ENCODE data around the gene TM6SF1. TPM values are rescaled to one million over a fixed set of nuclear protein-coding genes. Genes with fewer than 3 reads are reported as not detected.

TM6SF1 gene
- polyA plus RNA-seq, 1 donor from 2014 or later = 0.16 TPM

- H3K4me2 ChIP-seq (ENCODE audit: low read length) = no peak overlapping the region
Measured at GRCh38 chr15:83077491-83078230, 29.8 kb upstream of the TM6SF1 start.

DNA sequence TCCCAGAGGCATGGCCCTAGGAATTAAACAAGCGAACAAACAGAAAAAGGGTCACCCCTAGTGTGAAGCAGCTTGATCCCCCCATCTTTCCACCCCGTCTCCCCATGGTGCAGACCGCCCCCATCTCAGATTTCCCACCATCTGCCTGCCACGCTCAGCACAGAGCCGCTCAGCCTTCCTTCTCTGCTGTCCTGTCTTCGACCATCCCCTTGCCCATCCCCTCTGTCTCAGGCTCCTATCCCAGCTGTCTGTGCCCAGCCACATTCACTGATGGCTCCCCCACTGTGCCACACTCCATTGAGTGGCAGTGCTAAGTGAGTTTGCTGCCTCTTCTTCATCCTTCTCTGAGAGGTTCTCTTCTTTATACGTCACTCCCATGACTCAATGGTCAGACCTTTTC, 28.7 kb upstream of the TM6SF1 start:
- Histone ChIP-seq H4K20me1 (ENCODE audit: insufficient read depth) (no peaks in the 10 kb centered on the region), H3K9ac (ENCODE audit: low read length) (no peak overlapping the region), H3K27ac (ENCODE audit: low read length) (no peak overlapping the region), H3K27me3 (ENCODE audit: insufficient read depth, low read depth, low read length) (no peaks in the 10 kb centered on the region), H3K4me3 (ENCODE audit: low read length) (no peak overlapping the region), H3K9me3 (ENCODE audit: low read length) (peaks cover 7% of the 10 kb centered on the region), H3F3A (ENCODE audit: insufficient read depth, low read length, poor library complexity, severe bottlenecking) (no peaks in the 10 kb centered on the region), H3K4me2 (ENCODE audit: low read length) (no peak overlapping the region), H3K79me2 (replicated peaks; ENCODE audit: insufficient read depth, low read length) (no peaks in the 10 kb centered on the region), H3K36me3 (ENCODE audit: insufficient read depth, low read length) (no peaks in the 10 kb centered on the region), H2AFZ (ENCODE audit: low read depth, low read length) (no peak overlapping the region), H3K9me2 (ENCODE audit: insufficient read depth, low read length) (no peaks in the 10 kb centered on the region)
- TF ChIP-seq REST (IDR thresholded peaks at IDR 0.05; ENCODE audit: borderline replicate concordance) (no peak), EP300 (conservative IDR thresholded peaks at IDR 0.05; ENCODE audit: poor library complexity, severe bottlenecking) (no peak), POLR2AphosphoS5 (IDR thresholded peaks at IDR 0.05) (no peak), RAD21 (conservative IDR thresholded peaks at IDR 0.05) (no peak), SMC3 (conservative IDR thresholded peaks at IDR 0.05; ENCODE audit: poor library complexity) (no peak), MXI1 (conservative IDR thresholded peaks at IDR 0.05; ENCODE audit: poor library complexity, severe bottlenecking) (no peak), EZH2 (IDR thresholded peaks at IDR 0.05; ENCODE audit: borderline replicate concordance, insufficient read depth, low read length, poor library complexity, severe bottlenecking) (no peak)
- TF ChIP-seq, protein P1, sequence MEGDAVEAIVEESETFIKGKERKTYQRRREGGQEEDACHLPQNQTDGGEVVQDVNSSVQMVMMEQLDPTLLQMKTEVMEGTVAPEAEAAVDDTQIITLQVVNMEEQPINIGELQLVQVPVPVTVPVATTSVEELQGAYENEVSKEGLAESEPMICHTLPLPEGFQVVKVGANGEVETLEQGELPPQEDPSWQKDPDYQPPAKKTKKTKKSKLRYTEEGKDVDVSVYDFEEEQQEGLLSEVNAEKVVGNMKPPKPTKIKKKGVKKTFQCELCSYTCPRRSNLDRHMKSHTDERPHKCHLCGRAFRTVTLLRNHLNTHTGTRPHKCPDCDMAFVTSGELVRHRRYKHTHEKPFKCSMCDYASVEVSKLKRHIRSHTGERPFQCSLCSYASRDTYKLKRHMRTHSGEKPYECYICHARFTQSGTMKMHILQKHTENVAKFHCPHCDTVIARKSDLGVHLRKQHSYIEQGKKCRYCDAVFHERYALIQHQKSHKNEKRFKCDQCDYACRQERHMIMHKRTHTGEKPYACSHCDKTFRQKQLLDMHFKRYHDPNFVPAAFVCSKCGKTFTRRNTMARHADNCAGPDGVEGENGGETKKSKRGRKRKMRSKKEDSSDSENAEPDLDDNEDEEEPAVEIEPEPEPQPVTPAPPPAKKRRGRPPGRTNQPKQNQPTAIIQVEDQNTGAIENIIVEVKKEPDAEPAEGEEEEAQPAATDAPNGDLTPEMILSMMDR (IDR thresholded peaks at IDR 0.05; ENCODE audit: poor library complexity, severe bottlenecking) = no peak

More at GRCh38 chr15:83077491-83078230, 29.8 kb upstream of the TM6SF1 start:
- H3K27me3 ChIP-seq (ENCODE audit: insufficient read depth, low read depth, low read length) = no peaks in the 10 kb centered on the region
- no peaks in the 10 kb centered on the region for H3K9me2 ChIP-seq (ENCODE audit: insufficient read depth, low read length)
- H2AFZ ChIP-seq (ENCODE audit: low read depth, low read length) = no peak overlapping the region
- H4K20me1 ChIP-seq (ENCODE audit: insufficient read depth) = no peaks in the 10 kb centered on the region
- H3K79me2 ChIP-seq (replicated peaks; ENCODE audit: insufficient read depth, low read length) = no peaks in the 10 kb centered on the region
- no peaks in the 10 kb centered on the region for H3K36me3 ChIP-seq (ENCODE audit: insufficient read depth, low read length)
- H3K27ac ChIP-seq (ENCODE audit: low read length) = no peak overlapping the region
- TF ChIP-seq RAD21 (conservative IDR thresholded peaks at IDR 0.05) (no peak), REST (IDR thresholded peaks at IDR 0.05; ENCODE audit: borderline replicate concordance) (no peak), SMC3 (conservative IDR thresholded peaks at IDR 0.05; ENCODE audit: poor library complexity) (no peak), MXI1 (conservative IDR thresholded peaks at IDR 0.05; ENCODE audit: poor library complexity, severe bottlenecking) (no peak), TAF1 (IDR thresholded peaks at IDR 0.05; ENCODE audit: low read depth) (no peak)
- TF ChIP-seq, protein P1 (IDR thresholded peaks at IDR 0.05; ENCODE audit: poor library complexity, severe bottlenecking) = no peak
- H3K4me3 ChIP-seq (ENCODE audit: low read length) = no peak overlapping the region
- H3K9me3 ChIP-seq (ENCODE audit: low read length) = peaks cover 7% of the 10 kb centered on the region
- H3K9ac ChIP-seq (ENCODE audit: low read length) = no peak overlapping the region
- H3F3A ChIP-seq (ENCODE audit: insufficient read depth, low read length, poor library complexity, severe bottlenecking) = no peaks in the 10 kb centered on the region
